Tibial nerve (tissue), 4 donors: ENCODE data around the gene UBASH3A.

Experiments used
- CTCF ChIP-seq, 5 experiments: fragments of 200-600 bp in 3 of 5; fragments of 450-650 bp in 2 of 5; sonication (generic) in 3 of 5; IDR thresholded peaks; one replicate each; pipeline ENCODE4 v1.5.1; 2016 to 2019; ENCODE audit warnings: antibody characterized with exemption in 5 of 5, mild to moderate bottlenecking in 3 of 5, moderate library complexity in 2 of 5
- EP300 ChIP-seq, 2 donors: sonication (generic); formaldehyde crosslinking; IDR thresholded peaks; one replicate each; pipeline ENCODE4 v1.6.1; 2017; ENCODE audit warnings: antibody characterized with exemption in 2 of 2, mild to moderate bottlenecking in 1 of 2
- POLR2A ChIP-seq, 2 donors: fragments of 450-650 bp; IDR thresholded peaks; one replicate each; pipeline ENCODE4 v1.6.1; 2017; ENCODE audit warnings: antibody characterized with exemption in 2 of 2, mild to moderate bottlenecking in 2 of 2, moderate library complexity in 2 of 2

GRCh38 chr21:42382915-42383314 lies 20.8 kb upstream of the UBASH3A start:
- TF ChIP-seq CTCF (IDR thresholded peaks at IDR 0.05), result no peak
- no peak for TF ChIP-seq POLR2A (IDR thresholded peaks at IDR 0.05)
- TF ChIP-seq EP300 (IDR thresholded peaks at IDR 0.05), result no peak
